HCT116 (cell line): Measurements from ENCODE around the gene ATP13A3. TPM values are rescaled to one million over a fixed set of nuclear protein-coding genes. Genes with fewer than 3 reads are reported as not detected.
A peak's percentile ranks its signal among the peaks of the same experiment; 100 is the strongest.

Source experiments
- ATAC-seq: fragments of 200-7000 bp; cut with Tn5 transposase; 2 replicates; pipeline ENCODE4 v1.9.1; 2020; ENCODE audit warnings: mild to moderate bottlenecking, moderate library complexity
- BruUV-seq: library from RNA; stranded (reverse); fragments of 400-500 nt; replicated peaks from 2 replicates; lab custom pipeline; 2021; lab: Mats Ljungman, UMichigan
- CTCF ChIA-PET: fragments of 300-600 bp; sonication (Branson Sonifier 250); formaldehyde crosslinking; loops from one replicate; lab custom pipeline; 2021; ENCODE audit warnings: antibody characterized with exemption; lab: Charles Lee
- POLR2A ChIA-PET: fragments of 300-600, 350-600 bp; sonication (Branson Sonifier 250); formaldehyde crosslinking; loops from one replicate; lab custom pipeline; 2021; ENCODE audit warnings: antibody characterized with exemption; lab: Charles Lee
- RAD21 ChIA-PET, 2 experiments: fragments of 300-600 bp; sonication (Branson Sonifier 250); formaldehyde crosslinking; loops; one replicate each; lab custom pipeline; 2023; ENCODE audit warnings: low total read pairs in 2 of 2; ENCODE audit not compliant: uncharacterized antibody in 2 of 2, unreplicated experiment in 2 of 2, low non-redundant PET in 1 of 2; lab: Charles Lee
- DNase-seq: peaks from one replicate; pipeline ENCODE4 v3.0.0-alpha.2; 2010; ENCODE audit warnings: low read depth, low spot score
- H2AFZ ChIP-seq: fragments of 200-600 bp; shearing (Covaris generic), sonication (generic); 2 replicates; pipeline ENCODE4 v1.6.1; 2017; ENCODE audit warnings: low read depth, mixed run types, mixed read lengths, antibody characterized with exemption, low read length; ENCODE audit not compliant: poor library complexity, severe bottlenecking
- H3K27ac ChIP-seq: 2 replicates; pipeline ENCODE4 v1.5.1; 2012; ENCODE audit warnings: low read depth, low read length
- H3K27me3 ChIP-seq: fragments of 200-600 bp; sonication (generic); 2 replicates; pipeline ENCODE4 v1.6.1; 2016; ENCODE audit warnings: mixed run types, low read length, mixed read lengths; ENCODE audit not compliant: insufficient read depth
- H3K36me3 ChIP-seq, 2 experiments: fragments of 200-500 bp in 1 of 2; fragments of 200-600 bp in 1 of 2; sonication (Bioruptor generic) in 1 of 2; sonication (generic) in 1 of 2; 2 replicates each; pipeline versions ENCODE4 v1.5.1 to v1.6.1; 2014 to 2016; ENCODE audit warnings: low read length in 2 of 2, inconsistent platforms in 1 of 2, mixed read lengths in 1 of 2, mixed run types in 1 of 2; ENCODE audit not compliant: insufficient read depth in 2 of 2, control insufficient read depth in 1 of 2
- H3K4me1 ChIP-seq, 2 experiments: fragments of 200-600 bp in 1 of 2; sonication (generic) in 1 of 2; 2 replicates each; pipeline versions ENCODE4 v1.5.1 to v1.6.1; 2012 to 2017; ENCODE audit warnings: low read length in 2 of 2, inconsistent platforms in 1 of 2, mild to moderate bottlenecking in 1 of 2, mixed read lengths in 1 of 2, mixed run types in 1 of 2, moderate library complexity in 1 of 2; ENCODE audit not compliant: insufficient read depth in 2 of 2, control insufficient read depth in 1 of 2
- H3K4me2 ChIP-seq: fragments of 200-600 bp; sonication (generic); 2 replicates; pipeline ENCODE4 v1.6.1; 2017; ENCODE audit warnings: mixed run types, low read length, mixed read lengths
- H3K4me3 ChIP-seq, 2 experiments: fragments of 200-600 bp in 1 of 2; sonication (generic) in 1 of 2; replicated peaks in 1 of 2; 2 replicates each; pipeline ENCODE4 v1.5.1; 2011 to 2016; ENCODE audit warnings: low read length in 2 of 2, control low read depth in 1 of 2, low read depth in 1 of 2, mild to moderate bottlenecking in 1 of 2, mixed read lengths in 1 of 2, mixed run types in 1 of 2
- H3K79me2 ChIP-seq: fragments of 200-600 bp; sonication (generic); 2 replicates; pipeline ENCODE4 v1.6.1; 2017; ENCODE audit warnings: mild to moderate bottlenecking, mixed run types, low read length, moderate library complexity, mixed read lengths; ENCODE audit not compliant: insufficient read depth
- H3K9ac ChIP-seq: fragments of 200-600 bp; sonication (generic); 2 replicates; pipeline ENCODE4 v1.6.1; 2016; ENCODE audit warnings: low read length, mixed read lengths
- H3K9me2 ChIP-seq: fragments of 200-600 bp; sonication (generic), shearing (Covaris generic); 2 replicates; pipeline ENCODE4 v1.6.1; 2017; ENCODE audit warnings: mixed run types, mild to moderate bottlenecking, moderate library complexity; ENCODE audit not compliant: insufficient read depth
- H3K9me3 ChIP-seq, 2 experiments: fragments of 200-500 bp in 1 of 2; fragments of 200-600 bp in 1 of 2; sonication (Bioruptor generic) in 1 of 2; sonication (generic) in 1 of 2; 2 replicates each; pipeline ENCODE4 v1.6.1; 2014 to 2017; ENCODE audit warnings: low read length in 2 of 2, mixed read lengths in 2 of 2, inconsistent platforms in 1 of 2, low read depth in 1 of 2, mild to moderate bottlenecking in 1 of 2, mixed run types in 1 of 2, moderate library complexity in 1 of 2; ENCODE audit not compliant: control insufficient read depth in 1 of 2, insufficient read depth in 1 of 2
- H4K20me1 ChIP-seq: fragments of 200-600 bp; sonication (generic), shearing (Covaris generic); 2 replicates; pipeline ENCODE4 v1.6.1; 2017; ENCODE audit warnings: mixed run types, mild to moderate bottlenecking, moderate library complexity; ENCODE audit not compliant: insufficient read depth
- CBX3 ChIP-seq: IDR thresholded peaks from 2 replicates; pipeline ENCODE4 v1.6.1; 2012; ENCODE audit warnings: low read depth
- CEBPB ChIP-seq: IDR thresholded peaks from 2 replicates; pipeline ENCODE4 v1.6.1; 2012; ENCODE audit warnings: low read depth
- EGR1 ChIP-seq: IDR thresholded peaks from 2 replicates; pipeline ENCODE4 v1.6.1; 2012; ENCODE audit warnings: low read depth
- ELF1 ChIP-seq: IDR thresholded peaks from 2 replicates; pipeline ENCODE4 v1.6.1; 2012; ENCODE audit warnings: low read depth, borderline replicate concordance
- EZH2 ChIP-seq: fragments of 200-600 bp; sonication (generic); IDR thresholded peaks from 2 replicates; pipeline ENCODE4 v1.6.1; 2017; ENCODE audit warnings: antibody characterized with exemption, mixed run types
- EZH2phosphoT487 ChIP-seq: fragments of 200-600 bp; IDR thresholded peaks from 2 replicates; pipeline ENCODE4 v1.6.1; 2018; ENCODE audit warnings: antibody characterized with exemption, borderline replicate concordance
- FOSL1 ChIP-seq: IDR thresholded peaks from 2 replicates; pipeline ENCODE4 v1.6.1; 2012; ENCODE audit warnings: low read depth
- JUND ChIP-seq: IDR thresholded peaks from 2 replicates; pipeline ENCODE4 v1.6.1; 2012
- POLR2A ChIP-seq: IDR thresholded peaks from 2 replicates; pipeline ENCODE4 v1.7.0; 2011; ENCODE audit warnings: borderline replicate concordance; ENCODE audit not compliant: insufficient read depth, insufficient read length; ENCODE audit errors: extremely low read depth
- RAD21 ChIP-seq: IDR thresholded peaks from 2 replicates; pipeline ENCODE4 v1.6.1; 2012; ENCODE audit warnings: low read depth, mild to moderate bottlenecking
- SIN3A ChIP-seq: IDR thresholded peaks from 2 replicates; pipeline ENCODE4 v1.6.1; 2012; ENCODE audit warnings: low read depth
- SRF ChIP-seq: IDR thresholded peaks from 2 replicates; pipeline ENCODE4 v1.6.1; 2012; ENCODE audit warnings: low read depth
- TCF7L2 ChIP-seq: IDR thresholded peaks from 2 replicates; pipeline ENCODE4 v1.7.0; 2011; ENCODE audit warnings: borderline replicate concordance, inconsistent platforms; ENCODE audit not compliant: insufficient read depth, insufficient read length; ENCODE audit errors: extremely low read depth
- ZNF274 ChIP-seq: fragments of 200-500 bp; sonication (Bioruptor generic); IDR thresholded peaks from 2 replicates; pipeline ENCODE4 v1.6.1; 2014; ENCODE audit warnings: mild to moderate bottlenecking, low read depth, low read length, inconsistent platforms
- intact Hi-C: fragments of 100-400 bp; cut with micrococcal nuclease; formaldehyde crosslinking; loops from 2 replicates; pipeline ENCODE4 v1.10.0; 2022
- total RNA-seq: library from RNA; stranded (reverse); gene quantifications from one replicate; pipeline ENCODE4 v1.2.1, GENCODE V29; 2021; ENCODE audit not compliant: unreplicated experiment
- TF ChIP-seq, protein P1 (sequence below): IDR thresholded peaks from 2 replicates; pipeline ENCODE4 v1.6.1; 2012; ENCODE audit warnings: low read depth
- TF ChIP-seq, protein P2 (sequence below): IDR thresholded peaks from 2 replicates; pipeline ENCODE4 v1.6.1; 2011; ENCODE audit warnings: mild to moderate bottlenecking, low read length, moderate library complexity; ENCODE audit not compliant: insufficient replicate concordance; ENCODE audit errors: extremely low read depth
- TF ChIP-seq, protein P3 (sequence below): IDR thresholded peaks from 2 replicates; pipeline ENCODE4 v1.6.1; 2012
- TF ChIP-seq, protein P4 (sequence below): IDR thresholded peaks from 2 replicates; pipeline ENCODE4 v1.6.1; 2012
- TF ChIP-seq, protein P5 (sequence below), 3 experiments: fragments of 200-600 bp in 1 of 3; sonication (generic) in 1 of 3; IDR thresholded peaks in 2 of 3; conservative IDR thresholded peaks in 1 of 3; 2 replicates each; pipeline ENCODE4 v1.5.1; 2012 to 2017; ENCODE audit warnings: low read depth in 2 of 3, low read length in 2 of 3, antibody characterized with exemption in 1 of 3, borderline replicate concordance in 1 of 3, control low read depth in 1 of 3, mild to moderate bottlenecking in 1 of 3, mixed read lengths in 1 of 3, mixed run types in 1 of 3, moderate library complexity in 1 of 3; ENCODE audit not compliant: insufficient read depth in 1 of 3

The ATP13A3 gene
- total RNA-seq, 1 experiment from 2014 or later: 139 TPM

DNA sequence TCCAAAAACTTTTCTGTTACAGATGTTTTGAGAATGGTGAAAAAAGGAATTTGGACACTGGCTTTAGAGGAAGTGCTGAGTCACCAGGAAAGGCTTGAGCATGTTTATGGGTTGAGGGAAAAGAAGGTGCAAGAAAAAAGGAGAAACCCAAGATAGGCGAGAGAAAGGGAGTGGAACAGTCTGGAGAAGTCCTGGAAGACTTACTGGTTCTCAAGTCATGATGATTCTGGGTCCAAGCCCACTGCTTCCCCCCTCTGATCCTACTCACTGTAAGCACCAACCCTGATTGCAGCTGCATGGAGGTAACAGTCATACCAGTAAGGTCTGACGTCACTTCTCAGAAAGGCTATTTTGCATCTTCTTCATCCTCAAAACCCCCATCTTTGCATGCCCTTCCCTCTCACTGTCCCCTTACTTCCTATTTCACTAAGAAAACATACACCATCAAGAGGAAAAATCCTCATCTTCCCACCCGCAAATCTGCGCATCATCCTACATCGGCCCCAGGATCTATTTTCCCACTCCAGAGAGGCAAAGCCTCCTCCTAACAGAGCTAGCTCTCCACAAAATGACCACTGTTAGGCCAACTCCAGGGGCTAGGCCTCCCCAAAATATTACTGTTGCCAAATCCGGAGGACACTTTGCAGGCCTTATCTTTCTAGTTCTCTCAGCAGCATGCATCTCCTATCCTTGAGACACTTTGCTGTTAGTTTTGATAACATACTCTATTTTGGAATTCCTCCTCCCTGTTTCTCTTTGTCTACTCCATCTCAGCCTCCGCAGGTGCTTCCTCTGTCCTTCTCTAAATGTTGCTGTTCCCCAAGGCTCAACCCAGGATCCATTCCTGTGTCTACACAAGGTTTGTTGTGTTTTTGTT is 3.2 kb upstream of the ATP13A3 start:
- Histone ChIP-seq H3K9ac (0 out of 2 replicates have a peak overlapping the region, but pooled peaks have one; percentile 16), H3K9me3 (no peaks in the 10 kb centered on the region), H3K27ac (peak overlapping the region; percentile 61; the same call in 1 of the 2 replicates), H3K4me2 (peak overlapping the region; percentile 76), H3K4me3 (no peak overlapping the region), H3K4me1 (peaks cover 25 to 53% of the 10 kb centered on the region in 2 experiments), H4K20me1 (no peaks in the 10 kb centered on the region), H3K9me2 (no peaks in the 10 kb centered on the region), H3K36me3 (no peaks in the 10 kb centered on the region), H3K79me2 (peaks cover 14% of the 10 kb centered on the region), H2AFZ (no peak overlapping the region), H3K27me3 (no peaks in the 10 kb centered on the region)
- ChIA-PET CTCF (interaction anchor here (0.6 kb wide), 1 partner anchor 104 kb away, joined by 3 read pairs; no protein-coding TSS in a partner anchor), POLR2A (no interaction called here), RAD21 (interaction anchor here in 1 of 2 experiments (0.6 kb wide), 1 partner anchor 1991 kb away, joined by 3 read pairs; no protein-coding TSS in a partner anchor)
- no TSS peak for BruUV-seq
- intact Hi-C loops: no loop called here
- no peak for ATAC-seq
- no peak for DNase-seq
- no peak for TF ChIP-seq EZH2
- TF ChIP-seq, protein P1, sequence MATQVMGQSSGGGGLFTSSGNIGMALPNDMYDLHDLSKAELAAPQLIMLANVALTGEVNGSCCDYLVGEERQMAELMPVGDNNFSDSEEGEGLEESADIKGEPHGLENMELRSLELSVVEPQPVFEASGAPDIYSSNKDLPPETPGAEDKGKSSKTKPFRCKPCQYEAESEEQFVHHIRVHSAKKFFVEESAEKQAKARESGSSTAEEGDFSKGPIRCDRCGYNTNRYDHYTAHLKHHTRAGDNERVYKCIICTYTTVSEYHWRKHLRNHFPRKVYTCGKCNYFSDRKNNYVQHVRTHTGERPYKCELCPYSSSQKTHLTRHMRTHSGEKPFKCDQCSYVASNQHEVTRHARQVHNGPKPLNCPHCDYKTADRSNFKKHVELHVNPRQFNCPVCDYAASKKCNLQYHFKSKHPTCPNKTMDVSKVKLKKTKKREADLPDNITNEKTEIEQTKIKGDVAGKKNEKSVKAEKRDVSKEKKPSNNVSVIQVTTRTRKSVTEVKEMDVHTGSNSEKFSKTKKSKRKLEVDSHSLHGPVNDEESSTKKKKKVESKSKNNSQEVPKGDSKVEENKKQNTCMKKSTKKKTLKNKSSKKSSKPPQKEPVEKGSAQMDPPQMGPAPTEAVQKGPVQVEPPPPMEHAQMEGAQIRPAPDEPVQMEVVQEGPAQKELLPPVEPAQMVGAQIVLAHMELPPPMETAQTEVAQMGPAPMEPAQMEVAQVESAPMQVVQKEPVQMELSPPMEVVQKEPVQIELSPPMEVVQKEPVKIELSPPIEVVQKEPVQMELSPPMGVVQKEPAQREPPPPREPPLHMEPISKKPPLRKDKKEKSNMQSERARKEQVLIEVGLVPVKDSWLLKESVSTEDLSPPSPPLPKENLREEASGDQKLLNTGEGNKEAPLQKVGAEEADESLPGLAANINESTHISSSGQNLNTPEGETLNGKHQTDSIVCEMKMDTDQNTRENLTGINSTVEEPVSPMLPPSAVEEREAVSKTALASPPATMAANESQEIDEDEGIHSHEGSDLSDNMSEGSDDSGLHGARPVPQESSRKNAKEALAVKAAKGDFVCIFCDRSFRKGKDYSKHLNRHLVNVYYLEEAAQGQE: no peak
- TF ChIP-seq, protein P2, sequence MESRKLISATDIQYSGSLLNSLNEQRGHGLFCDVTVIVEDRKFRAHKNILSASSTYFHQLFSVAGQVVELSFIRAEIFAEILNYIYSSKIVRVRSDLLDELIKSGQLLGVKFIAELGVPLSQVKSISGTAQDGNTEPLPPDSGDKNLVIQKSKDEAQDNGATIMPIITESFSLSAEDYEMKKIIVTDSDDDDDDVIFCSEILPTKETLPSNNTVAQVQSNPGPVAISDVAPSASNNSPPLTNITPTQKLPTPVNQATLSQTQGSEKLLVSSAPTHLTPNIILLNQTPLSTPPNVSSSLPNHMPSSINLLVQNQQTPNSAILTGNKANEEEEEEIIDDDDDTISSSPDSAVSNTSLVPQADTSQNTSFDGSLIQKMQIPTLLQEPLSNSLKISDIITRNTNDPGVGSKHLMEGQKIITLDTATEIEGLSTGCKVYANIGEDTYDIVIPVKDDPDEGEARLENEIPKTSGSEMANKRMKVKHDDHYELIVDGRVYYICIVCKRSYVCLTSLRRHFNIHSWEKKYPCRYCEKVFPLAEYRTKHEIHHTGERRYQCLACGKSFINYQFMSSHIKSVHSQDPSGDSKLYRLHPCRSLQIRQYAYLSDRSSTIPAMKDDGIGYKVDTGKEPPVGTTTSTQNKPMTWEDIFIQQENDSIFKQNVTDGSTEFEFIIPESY: no peak
- TF ChIP-seq, protein P3, sequence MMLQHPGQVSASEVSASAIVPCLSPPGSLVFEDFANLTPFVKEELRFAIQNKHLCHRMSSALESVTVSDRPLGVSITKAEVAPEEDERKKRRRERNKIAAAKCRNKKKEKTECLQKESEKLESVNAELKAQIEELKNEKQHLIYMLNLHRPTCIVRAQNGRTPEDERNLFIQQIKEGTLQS: no peak
- TF ChIP-seq, protein P4, sequence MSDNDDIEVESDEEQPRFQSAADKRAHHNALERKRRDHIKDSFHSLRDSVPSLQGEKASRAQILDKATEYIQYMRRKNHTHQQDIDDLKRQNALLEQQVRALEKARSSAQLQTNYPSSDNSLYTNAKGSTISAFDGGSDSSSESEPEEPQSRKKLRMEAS: no peak
- TF ChIP-seq CEBPB: no peak
- no peak for TF ChIP-seq JUND
- no peak for TF ChIP-seq EGR1
- no peak for TF ChIP-seq RAD21
- no peak for TF ChIP-seq SRF
- TF ChIP-seq EZH2phosphoT487: no peak
- TF ChIP-seq CBX3: no peak
- no peak for TF ChIP-seq FOSL1
- no peak for TF ChIP-seq SIN3A
- TF ChIP-seq ELF1: no peak
- TF ChIP-seq POLR2A: no peak
- no peak for TF ChIP-seq TCF7L2
- TF ChIP-seq, protein P5, sequence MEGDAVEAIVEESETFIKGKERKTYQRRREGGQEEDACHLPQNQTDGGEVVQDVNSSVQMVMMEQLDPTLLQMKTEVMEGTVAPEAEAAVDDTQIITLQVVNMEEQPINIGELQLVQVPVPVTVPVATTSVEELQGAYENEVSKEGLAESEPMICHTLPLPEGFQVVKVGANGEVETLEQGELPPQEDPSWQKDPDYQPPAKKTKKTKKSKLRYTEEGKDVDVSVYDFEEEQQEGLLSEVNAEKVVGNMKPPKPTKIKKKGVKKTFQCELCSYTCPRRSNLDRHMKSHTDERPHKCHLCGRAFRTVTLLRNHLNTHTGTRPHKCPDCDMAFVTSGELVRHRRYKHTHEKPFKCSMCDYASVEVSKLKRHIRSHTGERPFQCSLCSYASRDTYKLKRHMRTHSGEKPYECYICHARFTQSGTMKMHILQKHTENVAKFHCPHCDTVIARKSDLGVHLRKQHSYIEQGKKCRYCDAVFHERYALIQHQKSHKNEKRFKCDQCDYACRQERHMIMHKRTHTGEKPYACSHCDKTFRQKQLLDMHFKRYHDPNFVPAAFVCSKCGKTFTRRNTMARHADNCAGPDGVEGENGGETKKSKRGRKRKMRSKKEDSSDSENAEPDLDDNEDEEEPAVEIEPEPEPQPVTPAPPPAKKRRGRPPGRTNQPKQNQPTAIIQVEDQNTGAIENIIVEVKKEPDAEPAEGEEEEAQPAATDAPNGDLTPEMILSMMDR (IDR thresholded peaks at IDR 0.05 in 2 of 3, conservative IDR thresholded peaks at IDR 0.05 in 1 of 3; ENCODE audit: borderline replicate concordance in 1 of 3, insufficient read depth in 1 of 3, low read depth in 2 of 3, low read length in 2 of 3): no peak
- no peak for TF ChIP-seq ZNF274
